Measurements from ENCODE around the gene ACBD7. TPM values are rescaled to one million over a fixed set of nuclear protein-coding genes. Genes with fewer than 3 reads are reported as not detected.

Gene ACBD7
- total and polyA plus RNA-seq, 9 of the 15 experiments (the other 6 are each of a cell fraction or from before 2014, with no cell fraction given), result 0.21 to 3.2 (median 0.84) TPM

DNA sequence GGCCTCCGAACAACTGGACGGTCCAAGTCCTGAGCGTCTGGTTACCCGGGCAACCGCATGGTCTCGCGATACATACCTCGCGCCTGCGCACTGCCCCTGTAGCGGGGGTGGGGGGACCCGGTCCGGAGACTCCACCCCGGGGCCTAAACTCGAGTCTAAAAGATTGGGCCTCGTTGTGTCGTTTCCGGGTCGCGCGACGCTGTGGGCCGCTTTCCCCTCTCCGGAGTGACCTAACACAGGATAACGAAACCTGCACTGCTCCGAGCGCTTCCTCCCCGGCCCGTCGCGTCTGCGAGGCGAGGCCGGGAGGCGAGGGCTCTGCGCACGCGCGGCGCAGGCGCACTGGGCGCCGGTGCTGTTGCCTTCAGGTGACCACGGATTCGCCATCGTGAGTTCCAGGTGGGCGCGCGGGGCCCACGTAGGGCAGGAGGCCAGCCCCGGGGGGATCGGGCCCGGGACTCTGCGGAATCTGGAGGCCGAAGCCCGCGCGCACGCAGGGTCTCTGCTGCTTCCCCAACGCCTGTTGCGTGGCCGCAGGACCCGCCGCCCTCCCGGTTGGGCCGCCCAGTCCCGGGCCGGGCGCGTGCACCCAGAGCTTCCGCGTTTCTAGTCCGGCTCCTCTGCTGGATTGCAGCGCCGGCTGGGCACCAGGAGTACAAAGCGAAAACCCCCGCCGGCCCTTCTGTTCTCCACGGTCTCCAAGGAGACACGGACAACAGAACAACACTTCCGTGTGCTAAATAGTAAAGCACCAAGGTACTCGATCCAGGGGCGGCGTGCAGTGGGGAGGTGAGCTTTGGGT lies 8.6 kb upstream of the ACBD7 start, which contains the start of gene RPP38 (continued):
- TF ChIP-seq ZNF197 (CRISPR knock-in tag; IDR thresholded peaks at IDR 0.05; ENCODE audit: low read depth), result no peak
- TF ChIP-seq, protein P1, sequence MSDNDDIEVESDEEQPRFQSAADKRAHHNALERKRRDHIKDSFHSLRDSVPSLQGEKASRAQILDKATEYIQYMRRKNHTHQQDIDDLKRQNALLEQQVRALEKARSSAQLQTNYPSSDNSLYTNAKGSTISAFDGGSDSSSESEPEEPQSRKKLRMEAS (CRISPR knock-in tag; IDR thresholded peaks at IDR 0.05), result peak; percentile 81
- TF ChIP-seq, protein P2, sequence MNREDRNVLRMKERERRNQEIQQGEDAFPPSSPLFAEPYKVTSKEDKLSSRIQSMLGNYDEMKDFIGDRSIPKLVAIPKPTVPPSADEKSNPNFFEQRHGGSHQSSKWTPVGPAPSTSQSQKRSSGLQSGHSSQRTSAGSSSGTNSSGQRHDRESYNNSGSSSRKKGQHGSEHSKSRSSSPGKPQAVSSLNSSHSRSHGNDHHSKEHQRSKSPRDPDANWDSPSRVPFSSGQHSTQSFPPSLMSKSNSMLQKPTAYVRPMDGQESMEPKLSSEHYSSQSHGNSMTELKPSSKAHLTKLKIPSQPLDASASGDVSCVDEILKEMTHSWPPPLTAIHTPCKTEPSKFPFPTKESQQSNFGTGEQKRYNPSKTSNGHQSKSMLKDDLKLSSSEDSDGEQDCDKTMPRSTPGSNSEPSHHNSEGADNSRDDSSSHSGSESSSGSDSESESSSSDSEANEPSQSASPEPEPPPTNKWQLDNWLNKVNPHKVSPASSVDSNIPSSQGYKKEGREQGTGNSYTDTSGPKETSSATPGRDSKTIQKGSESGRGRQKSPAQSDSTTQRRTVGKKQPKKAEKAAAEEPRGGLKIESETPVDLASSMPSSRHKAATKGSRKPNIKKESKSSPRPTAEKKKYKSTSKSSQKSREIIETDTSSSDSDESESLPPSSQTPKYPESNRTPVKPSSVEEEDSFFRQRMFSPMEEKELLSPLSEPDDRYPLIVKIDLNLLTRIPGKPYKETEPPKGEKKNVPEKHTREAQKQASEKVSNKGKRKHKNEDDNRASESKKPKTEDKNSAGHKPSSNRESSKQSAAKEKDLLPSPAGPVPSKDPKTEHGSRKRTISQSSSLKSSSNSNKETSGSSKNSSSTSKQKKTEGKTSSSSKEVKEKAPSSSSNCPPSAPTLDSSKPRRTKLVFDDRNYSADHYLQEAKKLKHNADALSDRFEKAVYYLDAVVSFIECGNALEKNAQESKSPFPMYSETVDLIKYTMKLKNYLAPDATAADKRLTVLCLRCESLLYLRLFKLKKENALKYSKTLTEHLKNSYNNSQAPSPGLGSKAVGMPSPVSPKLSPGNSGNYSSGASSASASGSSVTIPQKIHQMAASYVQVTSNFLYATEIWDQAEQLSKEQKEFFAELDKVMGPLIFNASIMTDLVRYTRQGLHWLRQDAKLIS (CRISPR knock-in tag; IDR thresholded peaks at IDR 0.05), result peak; percentile 27; the same call in 1 of the 2 replicates
- TF ChIP-seq, protein P3, sequence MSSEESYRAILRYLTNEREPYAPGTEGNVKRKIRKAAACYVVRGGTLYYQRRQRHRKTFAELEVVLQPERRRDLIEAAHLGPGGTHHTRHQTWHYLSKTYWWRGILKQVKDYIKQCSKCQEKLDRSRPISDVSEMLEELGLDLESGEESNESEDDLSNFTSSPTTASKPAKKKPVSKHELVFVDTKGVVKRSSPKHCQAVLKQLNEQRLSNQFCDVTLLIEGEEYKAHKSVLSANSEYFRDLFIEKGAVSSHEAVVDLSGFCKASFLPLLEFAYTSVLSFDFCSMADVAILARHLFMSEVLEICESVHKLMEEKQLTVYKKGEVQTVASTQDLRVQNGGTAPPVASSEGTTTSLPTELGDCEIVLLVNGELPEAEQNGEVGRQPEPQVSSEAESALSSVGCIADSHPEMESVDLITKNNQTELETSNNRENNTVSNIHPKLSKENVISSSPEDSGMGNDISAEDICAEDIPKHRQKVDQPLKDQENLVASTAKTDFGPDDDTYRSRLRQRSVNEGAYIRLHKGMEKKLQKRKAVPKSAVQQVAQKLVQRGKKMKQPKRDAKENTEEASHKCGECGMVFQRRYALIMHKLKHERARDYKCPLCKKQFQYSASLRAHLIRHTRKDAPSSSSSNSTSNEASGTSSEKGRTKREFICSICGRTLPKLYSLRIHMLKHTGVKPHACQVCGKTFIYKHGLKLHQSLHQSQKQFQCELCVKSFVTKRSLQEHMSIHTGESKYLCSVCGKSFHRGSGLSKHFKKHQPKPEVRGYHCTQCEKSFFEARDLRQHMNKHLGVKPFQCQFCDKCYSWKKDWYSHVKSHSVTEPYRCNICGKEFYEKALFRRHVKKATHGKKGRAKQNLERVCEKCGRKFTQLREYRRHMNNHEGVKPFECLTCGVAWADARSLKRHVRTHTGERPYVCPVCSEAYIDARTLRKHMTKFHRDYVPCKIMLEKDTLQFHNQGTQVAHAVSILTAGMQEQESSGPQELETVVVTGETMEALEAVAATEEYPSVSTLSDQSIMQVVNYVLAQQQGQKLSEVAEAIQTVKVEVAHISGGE (CRISPR knock-in tag; IDR thresholded peaks at IDR 0.05), result peak in 2 of 3 experiments; percentile 35 to 93; a peak in 3 of 6 replicates
- TF ChIP-seq, protein P4, sequence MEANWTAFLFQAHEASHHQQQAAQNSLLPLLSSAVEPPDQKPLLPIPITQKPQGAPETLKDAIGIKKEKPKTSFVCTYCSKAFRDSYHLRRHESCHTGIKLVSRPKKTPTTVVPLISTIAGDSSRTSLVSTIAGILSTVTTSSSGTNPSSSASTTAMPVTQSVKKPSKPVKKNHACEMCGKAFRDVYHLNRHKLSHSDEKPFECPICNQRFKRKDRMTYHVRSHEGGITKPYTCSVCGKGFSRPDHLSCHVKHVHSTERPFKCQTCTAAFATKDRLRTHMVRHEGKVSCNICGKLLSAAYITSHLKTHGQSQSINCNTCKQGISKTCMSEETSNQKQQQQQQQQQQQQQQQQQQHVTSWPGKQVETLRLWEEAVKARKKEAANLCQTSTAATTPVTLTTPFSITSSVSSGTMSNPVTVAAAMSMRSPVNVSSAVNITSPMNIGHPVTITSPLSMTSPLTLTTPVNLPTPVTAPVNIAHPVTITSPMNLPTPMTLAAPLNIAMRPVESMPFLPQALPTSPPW (CRISPR knock-in tag; IDR thresholded peaks at IDR 0.05), result peak; percentile 95
- no peak for TF ChIP-seq THRAP3 (IDR thresholded peaks at IDR 0.05; ENCODE audit: borderline replicate concordance)
- peak; percentile 86 for TF ChIP-seq GABPB1 (CRISPR knock-in tag; IDR thresholded peaks at IDR 0.05)
- TF ChIP-seq KDM2B (CRISPR knock-in tag; IDR thresholded peaks at IDR 0.05), result no peak
- peak; percentile 77 for TF ChIP-seq ELF2 (CRISPR knock-in tag; IDR thresholded peaks at IDR 0.05)
- TF ChIP-seq ZNF57 (CRISPR knock-in tag; IDR thresholded peaks at IDR 0.05), result no peak
- TF ChIP-seq MYC (IDR thresholded peaks at IDR 0.05; ENCODE audit: low read depth, low read length), result peak; percentile 90
- TF ChIP-seq MYC (CRISPR knock-in tag; IDR thresholded peaks at IDR 0.05; ENCODE audit: borderline replicate concordance, low read depth), result no peak; the same call in 1 of the 2 replicates
- TF ChIP-seq HNRNPL (IDR thresholded peaks at IDR 0.05; ENCODE audit: low read depth, low read length), result no peak
- TF ChIP-seq SOX6 (IDR thresholded peaks at IDR 0.05), result no peak
- peak; percentile 86 for TF ChIP-seq SUPT5H (IDR thresholded peaks at IDR 0.05)
